HepG2 (cell line): Measurements from ENCODE around the gene PTPN14.

Experiments
- FOXK2 ChIP-seq: fragments of 450-650 bp; IDR thresholded peaks from 2 replicates; pipeline ENCODE4 v1.6.1; 2016
- POLR2AphosphoS5 ChIP-seq: IDR thresholded peaks from 2 replicates; pipeline ENCODE4 v1.6.1; 2012; ENCODE audit warnings: low read depth, low read length
- REL ChIP-seq: sonication (generic); formaldehyde crosslinking; conservative IDR thresholded peaks from 2 replicates; pipeline ENCODE4 v1.8.0; 2022; ENCODE audit warnings: mild to moderate bottlenecking, missing genetic modification reagents, moderate library complexity
- SMAD1 ChIP-seq: sonication (generic); formaldehyde crosslinking; IDR thresholded peaks from 2 replicates; pipeline ENCODE4 v1.4.0; 2020; ENCODE audit warnings: missing genetic modification reagents, low read depth, mild to moderate bottlenecking, borderline replicate concordance
- SP2 ChIP-seq: sonication (generic); formaldehyde crosslinking; IDR thresholded peaks from 2 replicates; pipeline ENCODE4 v1.5.1; 2020; ENCODE audit warnings: mild to moderate bottlenecking, missing genetic modification reagents
- SRSF1 ChIP-seq: fragments of 200-400 bp; formaldehyde crosslinking; optimal IDR thresholded peaks from 2 replicates; pipeline ENCODE3; 2017; ENCODE audit warnings: mild to moderate bottlenecking, low read depth, low read length, moderate library complexity
- ZBTB43 ChIP-seq: sonication (generic); formaldehyde crosslinking; conservative IDR thresholded peaks from 2 replicates; pipeline ENCODE4 v1.4.0; 2020; ENCODE audit warnings: missing genetic modification reagents
- ZNF430 ChIP-seq: sonication (generic); formaldehyde crosslinking; IDR thresholded peaks from 2 replicates; pipeline ENCODE4 v1.9.0; 2021; ENCODE audit warnings: mild to moderate bottlenecking, missing genetic modification reagents
- ZNF432 ChIP-seq: sonication (generic); formaldehyde crosslinking; IDR thresholded peaks from 2 replicates; pipeline ENCODE4 v1.5.0; 2020; ENCODE audit warnings: missing genetic modification reagents, mild to moderate bottlenecking, borderline replicate concordance
- ZNF501 ChIP-seq: sonication (generic); formaldehyde crosslinking; IDR thresholded peaks from 2 replicates; pipeline ENCODE4 v1.5.1; 2020; ENCODE audit warnings: mild to moderate bottlenecking, moderate library complexity, missing genetic modification reagents
- TF ChIP-seq, protein P1 (sequence below): sonication (generic); formaldehyde crosslinking; IDR thresholded peaks from 2 replicates; pipeline ENCODE4 v1.5.0; 2020; ENCODE audit warnings: mild to moderate bottlenecking, missing genetic modification reagents, moderate library complexity

GRCh38 chr1:214471458-214471857, 79.9 kb downstream of the PTPN14 start:
- no peak for TF ChIP-seq ZBTB43
- no peak for TF ChIP-seq ZNF501 (CRISPR knock-in tag)
- no peak for TF ChIP-seq SP2 (CRISPR knock-in tag)
- TF ChIP-seq POLR2AphosphoS5 = no peak
- no peak for TF ChIP-seq SMAD1 (CRISPR knock-in tag)
- TF ChIP-seq SRSF1 = no peak
- no peak for TF ChIP-seq REL
- TF ChIP-seq, protein P1, sequence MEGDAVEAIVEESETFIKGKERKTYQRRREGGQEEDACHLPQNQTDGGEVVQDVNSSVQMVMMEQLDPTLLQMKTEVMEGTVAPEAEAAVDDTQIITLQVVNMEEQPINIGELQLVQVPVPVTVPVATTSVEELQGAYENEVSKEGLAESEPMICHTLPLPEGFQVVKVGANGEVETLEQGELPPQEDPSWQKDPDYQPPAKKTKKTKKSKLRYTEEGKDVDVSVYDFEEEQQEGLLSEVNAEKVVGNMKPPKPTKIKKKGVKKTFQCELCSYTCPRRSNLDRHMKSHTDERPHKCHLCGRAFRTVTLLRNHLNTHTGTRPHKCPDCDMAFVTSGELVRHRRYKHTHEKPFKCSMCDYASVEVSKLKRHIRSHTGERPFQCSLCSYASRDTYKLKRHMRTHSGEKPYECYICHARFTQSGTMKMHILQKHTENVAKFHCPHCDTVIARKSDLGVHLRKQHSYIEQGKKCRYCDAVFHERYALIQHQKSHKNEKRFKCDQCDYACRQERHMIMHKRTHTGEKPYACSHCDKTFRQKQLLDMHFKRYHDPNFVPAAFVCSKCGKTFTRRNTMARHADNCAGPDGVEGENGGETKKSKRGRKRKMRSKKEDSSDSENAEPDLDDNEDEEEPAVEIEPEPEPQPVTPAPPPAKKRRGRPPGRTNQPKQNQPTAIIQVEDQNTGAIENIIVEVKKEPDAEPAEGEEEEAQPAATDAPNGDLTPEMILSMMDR (CRISPR knock-in tag) = no peak
- TF ChIP-seq ZNF430 = no peak
- no peak for TF ChIP-seq ZNF432 (CRISPR knock-in tag)
- no peak for TF ChIP-seq FOXK2
